KOPT-K1 (cell line): ENCODE data around the gene C17orf113.
"Not testable (repeated sequence)": the region's sequence is repeated elsewhere in the genome, so short reads cannot be mapped to it uniquely, and the experiment has no call there.

ENCODE experiments used
- H3K27ac ChIP-seq: fragments of 200-600 bp; sonication (generic); 2 replicates; pipeline ENCODE4 v1.5.1; 2016; ENCODE audit warnings: antibody characterized with exemption, mild to moderate bottlenecking, low read depth, low read length; ENCODE audit not compliant: poor library complexity, severe bottlenecking
- H3K36me3 ChIP-seq: fragments of 200-600 bp; sonication (generic); 2 replicates; pipeline ENCODE4 v1.5.1; 2017; ENCODE audit warnings: antibody characterized with exemption, mild to moderate bottlenecking, low read length, moderate library complexity; ENCODE audit not compliant: insufficient read depth
- H3K9me3 ChIP-seq: fragments of 200-600 bp; sonication (generic); 2 replicates; pipeline ENCODE4 v1.5.1; 2017; ENCODE audit warnings: antibody characterized with exemption, low read length, mild to moderate bottlenecking; ENCODE audit not compliant: insufficient read depth, poor library complexity, severe bottlenecking

C17orf113 gene

DNA sequence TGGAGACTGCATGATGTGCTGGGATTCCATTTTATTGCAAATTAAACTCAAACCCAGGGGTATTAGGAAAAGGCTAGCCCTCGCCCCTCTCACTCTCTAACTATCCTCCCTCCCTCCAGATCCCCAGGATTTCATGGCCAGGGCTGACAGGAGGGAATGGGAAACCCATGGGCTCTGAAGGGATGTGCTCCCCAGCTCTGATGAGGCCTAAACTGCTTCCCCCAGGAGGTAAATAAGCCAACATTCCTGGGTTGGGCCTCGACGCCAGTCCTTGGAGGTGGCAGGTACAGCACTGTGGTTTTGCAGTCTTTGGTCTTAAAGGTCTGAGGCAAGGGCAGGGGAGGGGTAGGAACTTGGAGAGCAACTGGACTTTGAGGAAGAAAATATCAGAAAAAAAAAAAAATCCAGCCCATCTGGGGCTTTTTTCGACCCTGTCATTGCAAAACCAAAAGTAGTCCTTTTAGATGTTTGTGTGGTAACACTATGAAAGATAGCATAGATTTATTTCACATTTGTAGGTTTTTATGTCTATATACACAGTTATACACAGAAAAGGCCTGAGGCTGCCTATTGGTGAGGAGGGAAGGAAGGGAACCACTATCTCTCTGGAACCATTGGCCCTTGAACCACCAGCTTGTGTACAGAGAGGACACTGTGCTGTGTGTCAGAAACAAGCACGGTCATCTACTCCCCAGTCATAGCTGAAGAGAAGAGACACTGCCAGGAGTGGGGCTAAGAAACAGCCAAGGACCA is 12.0 kb downstream of the C17orf113 start:
- H3K36me3 ChIP-seq: no peaks in the 10 kb centered on the region
- no peak overlapping the region for H3K27ac ChIP-seq
- H3K9me3 ChIP-seq: no peaks in the 10 kb centered on the region

DNA sequence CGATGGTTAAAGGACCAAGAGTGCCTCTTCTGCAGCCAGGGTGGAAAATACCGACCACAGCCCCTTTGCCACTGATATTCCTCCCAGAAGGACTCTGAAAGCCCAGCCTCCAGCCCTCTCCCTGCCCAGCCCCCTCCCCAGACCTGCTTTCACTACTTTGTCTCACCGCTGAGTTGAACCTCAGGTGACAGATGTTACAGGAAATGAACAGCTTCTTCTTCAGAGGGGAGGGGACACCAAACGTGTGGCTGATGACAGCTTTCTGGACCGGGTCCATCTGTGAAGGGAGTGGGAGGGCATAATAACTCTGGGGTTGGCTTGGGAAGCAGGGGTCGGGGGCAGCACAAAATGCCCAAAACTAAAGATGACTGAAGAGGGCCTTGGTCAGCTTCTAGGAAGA is 16.3 kb downstream of the C17orf113 start:
- no peaks in the 10 kb centered on the region for H3K9me3 ChIP-seq
- H3K36me3 ChIP-seq: no peaks in the 10 kb centered on the region
- H3K27ac ChIP-seq: peak overlapping the region; percentile 2

DNA sequence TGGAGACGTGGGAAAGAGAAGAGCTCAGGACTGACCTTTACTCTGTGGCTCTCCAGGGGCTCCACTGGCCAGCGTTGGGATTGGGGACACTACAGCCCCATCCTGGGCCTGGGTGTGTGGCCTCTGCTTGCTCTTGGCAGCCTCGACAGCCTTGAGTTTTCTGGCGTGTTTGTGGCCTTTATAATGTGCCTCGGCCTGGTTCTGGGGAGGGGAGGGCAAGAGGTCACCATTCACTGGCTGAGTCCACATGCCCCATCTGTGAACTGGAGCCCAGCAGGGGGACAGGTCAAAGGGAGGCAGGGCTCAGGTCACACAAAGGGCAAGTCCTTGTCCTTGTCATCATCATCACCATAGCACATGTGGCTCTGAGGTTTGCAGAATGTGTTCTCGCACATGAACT is 18.8 kb downstream of the C17orf113 start:
- Histone ChIP-seq H3K27ac (no peak overlapping the region), H3K9me3 (no peaks in the 10 kb centered on the region), H3K36me3 (no peaks in the 10 kb centered on the region)

DNA sequence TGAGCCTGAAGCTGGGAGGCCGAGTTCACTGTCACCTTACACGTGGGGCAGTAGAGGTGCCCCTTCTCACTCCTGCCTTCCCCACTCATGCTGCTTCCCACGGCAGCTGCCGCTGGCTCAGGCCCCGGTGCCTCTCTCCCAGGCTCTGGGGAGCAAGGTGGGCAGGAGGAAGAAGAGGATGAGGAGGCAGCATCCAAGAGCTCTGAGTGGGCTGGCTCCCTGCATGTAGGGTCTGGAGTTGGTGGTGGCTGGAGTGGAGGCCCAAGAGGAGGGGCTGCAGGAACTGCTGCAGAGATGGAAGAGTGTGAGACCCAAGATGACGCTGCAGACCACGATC is 21.6 kb downstream of the C17orf113 start:
- Histone ChIP-seq H3K9me3 (no peaks in the 10 kb centered on the region), H3K36me3 (peaks cover 16% of the 10 kb centered on the region), H3K27ac (no peak overlapping the region)

DNA sequence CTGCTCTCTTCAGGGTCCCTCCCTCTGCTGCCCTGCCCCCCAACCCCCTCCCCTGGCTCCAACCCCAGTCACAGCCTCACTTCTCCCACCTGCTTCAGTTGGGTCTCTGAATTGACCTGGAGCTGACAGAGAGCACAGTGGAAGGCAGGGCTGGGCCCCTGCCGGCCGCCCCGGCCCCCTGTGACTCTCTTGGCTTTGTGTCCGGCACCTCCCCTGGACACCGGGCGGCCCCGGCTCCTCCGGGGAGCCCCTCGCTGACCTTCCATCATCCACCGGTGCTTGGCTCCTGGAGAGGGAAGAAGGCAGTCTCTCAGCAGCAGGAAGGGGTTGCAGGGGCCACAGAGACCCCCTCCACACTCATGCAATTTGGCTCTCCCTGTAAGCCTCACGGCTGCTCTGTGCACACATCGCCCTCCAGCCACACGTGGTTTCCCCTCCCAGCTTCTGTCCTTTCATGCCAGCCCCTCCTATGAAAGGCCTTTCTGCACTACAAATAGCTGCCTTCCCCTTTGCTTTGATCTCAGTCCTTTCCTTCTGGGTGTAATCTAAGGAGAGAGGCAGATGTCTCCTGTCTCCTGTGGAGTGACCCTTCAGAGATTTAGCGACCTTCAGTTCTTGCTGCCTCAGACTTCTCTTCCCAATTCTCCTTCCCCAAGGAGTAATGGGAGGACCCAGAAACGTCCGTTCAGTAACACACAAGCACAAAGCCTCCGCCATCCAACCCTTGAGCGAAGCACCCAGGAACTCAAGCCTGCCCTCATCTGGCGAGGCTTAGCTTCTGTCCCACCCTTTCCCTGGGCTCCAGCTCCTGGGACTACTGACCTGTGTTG is 22.2 kb downstream of the C17orf113 start:
- peak overlapping the region; percentile 2 for H3K27ac ChIP-seq
- H3K9me3 ChIP-seq: no peaks in the 10 kb centered on the region
- peaks cover 22% of the 10 kb centered on the region for H3K36me3 ChIP-seq

DNA sequence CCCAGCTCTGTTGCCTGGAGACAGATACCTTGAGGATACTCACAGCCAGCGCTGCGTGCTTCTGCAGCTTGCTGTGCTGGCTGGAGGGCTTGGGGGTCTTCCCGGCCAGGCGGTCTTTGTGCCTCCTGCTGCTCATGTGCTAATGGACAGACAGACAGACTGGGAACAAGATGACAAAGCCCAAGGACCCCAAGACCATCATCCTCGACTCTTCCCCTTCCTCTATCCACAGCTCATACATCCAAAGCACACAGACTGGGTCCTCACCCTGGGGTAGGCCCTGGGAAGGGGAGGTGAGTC is 22.9 kb downstream of the C17orf113 start:
- H3K36me3 ChIP-seq: peaks cover 28% of the 10 kb centered on the region
- no peaks in the 10 kb centered on the region for H3K9me3 ChIP-seq
- H3K27ac ChIP-seq: peak overlapping the region; percentile 2

DNA sequence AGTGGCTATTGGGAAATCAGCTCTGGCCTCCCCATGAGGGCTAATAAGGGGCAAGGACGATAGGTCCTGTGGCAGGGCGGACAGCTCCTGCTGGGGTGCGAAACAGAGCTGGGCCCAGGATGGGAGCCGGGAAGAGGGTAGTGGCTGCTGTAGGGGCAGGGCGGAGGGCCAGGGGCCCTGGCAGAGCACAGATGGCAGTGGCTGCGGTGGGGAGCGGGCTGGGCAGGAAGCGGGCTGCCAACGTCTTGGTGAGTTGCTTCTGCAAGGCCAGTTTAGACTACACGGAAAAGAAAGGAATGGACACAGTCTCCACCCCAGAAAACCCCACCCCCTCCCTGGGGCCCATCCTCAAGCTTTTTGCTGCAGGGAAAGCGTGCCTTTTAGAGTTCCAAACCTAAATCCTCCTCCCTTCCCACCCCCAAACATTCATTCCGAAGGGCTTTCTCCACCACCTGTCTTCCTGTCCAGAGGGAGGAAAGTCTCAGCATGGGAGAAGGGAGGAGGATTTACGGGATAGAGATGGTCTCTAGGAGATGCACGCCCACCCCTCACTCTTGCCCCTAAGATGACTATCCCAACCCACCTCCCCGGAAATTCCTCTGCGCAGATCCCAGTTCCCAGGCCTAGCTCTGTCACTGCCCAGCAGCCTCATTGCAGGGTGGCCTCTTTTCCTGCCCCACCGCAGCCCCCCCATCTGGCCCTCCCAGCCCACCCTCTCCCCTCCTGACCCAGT is 23.4 kb downstream of the C17orf113 start:
- Histone ChIP-seq H3K9me3 (no peaks in the 10 kb centered on the region), H3K27ac (no peak overlapping the region), H3K36me3 (peaks cover 34% of the 10 kb centered on the region)

DNA sequence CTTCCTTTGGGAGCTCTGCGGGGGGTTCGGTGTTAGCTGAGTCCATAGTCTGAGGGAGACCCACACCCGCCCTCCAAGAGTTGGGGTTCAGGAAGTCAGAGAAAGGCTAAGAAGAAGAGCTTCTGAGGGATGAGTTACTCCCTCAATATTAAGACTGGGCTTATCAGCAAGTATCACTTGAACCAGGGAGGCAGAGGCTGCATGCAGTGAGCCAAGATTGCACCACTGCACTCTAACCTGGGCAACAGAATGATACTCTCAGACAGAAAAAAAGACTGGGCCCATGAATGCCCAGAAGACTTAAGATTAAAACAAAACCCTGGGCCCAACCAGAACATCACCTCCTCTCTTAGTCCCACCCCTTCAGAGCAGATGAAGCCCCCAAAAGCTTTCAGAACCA is 24.5 kb downstream of the C17orf113 start:
- Histone ChIP-seq H3K9me3 (no peaks in the 10 kb centered on the region), H3K36me3 (peaks cover 39% of the 10 kb centered on the region), H3K27ac (no peak overlapping the region)

DNA sequence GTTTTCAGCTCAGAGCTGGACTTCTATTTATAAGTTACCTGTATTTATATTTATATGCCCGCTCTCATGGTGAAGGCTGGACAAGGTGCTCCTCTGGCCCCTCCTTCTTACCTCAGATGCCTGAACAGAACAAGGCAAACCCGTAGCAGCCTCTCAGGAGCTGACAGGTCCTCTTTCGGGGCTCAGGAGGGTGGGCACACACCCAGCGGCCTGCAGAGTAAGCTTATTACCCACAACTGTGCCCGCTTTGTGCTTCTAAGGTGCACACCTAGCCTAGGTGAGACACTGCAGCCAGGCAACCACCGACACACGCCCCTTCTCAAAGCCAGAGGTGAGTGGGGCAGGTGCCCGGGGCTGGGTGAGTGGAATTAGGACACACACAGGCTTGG is 25.2 kb downstream of the C17orf113 start:
- H3K9me3 ChIP-seq: no peaks in the 10 kb centered on the region
- H3K36me3 ChIP-seq: peaks cover 39% of the 10 kb centered on the region
- H3K27ac ChIP-seq: no peak overlapping the region

DNA sequence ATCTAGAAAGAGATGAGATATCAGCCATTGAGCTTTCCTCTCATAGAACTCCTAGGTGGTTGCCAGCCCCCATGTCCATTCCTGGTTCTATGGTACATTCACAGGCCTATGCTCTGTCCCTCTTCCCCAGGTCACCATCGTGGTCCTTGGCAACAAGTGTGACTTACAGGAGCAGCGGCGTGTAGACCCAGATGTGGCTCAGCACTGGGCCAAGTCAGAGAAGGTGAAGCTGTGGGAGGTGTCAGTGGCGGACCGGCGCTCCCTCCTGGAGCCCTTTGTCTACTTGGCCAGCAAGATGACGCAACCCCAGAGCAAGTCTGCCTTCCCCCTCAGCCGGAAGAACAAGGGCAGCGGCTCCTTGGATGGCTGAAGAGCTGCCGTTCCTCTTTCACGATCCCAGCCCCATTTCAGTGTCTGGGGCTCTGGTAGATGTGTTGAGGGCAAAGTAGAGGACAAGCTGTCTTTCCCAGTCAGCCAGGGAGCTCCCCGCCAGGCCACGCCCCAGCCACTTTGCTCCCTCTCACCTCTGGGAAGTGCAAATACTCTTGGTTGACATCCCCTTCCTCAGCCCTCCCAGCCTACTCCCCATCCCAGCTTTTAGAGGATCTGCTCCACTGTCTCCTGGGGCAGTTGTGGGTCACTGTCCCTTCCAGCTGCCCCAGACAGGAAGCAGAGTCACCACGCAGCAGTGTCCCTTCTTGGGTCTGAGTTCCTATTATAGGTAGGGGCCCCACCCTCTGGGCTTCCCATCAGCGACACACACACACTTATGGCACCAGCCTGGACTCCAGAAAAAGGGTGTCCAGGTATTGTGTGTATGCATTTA is 26.7 kb downstream of the C17orf113 start:
- no peaks in the 10 kb centered on the region for H3K9me3 ChIP-seq
- H3K27ac ChIP-seq: no peak overlapping the region
- peaks cover 39% of the 10 kb centered on the region for H3K36me3 ChIP-seq

DNA sequence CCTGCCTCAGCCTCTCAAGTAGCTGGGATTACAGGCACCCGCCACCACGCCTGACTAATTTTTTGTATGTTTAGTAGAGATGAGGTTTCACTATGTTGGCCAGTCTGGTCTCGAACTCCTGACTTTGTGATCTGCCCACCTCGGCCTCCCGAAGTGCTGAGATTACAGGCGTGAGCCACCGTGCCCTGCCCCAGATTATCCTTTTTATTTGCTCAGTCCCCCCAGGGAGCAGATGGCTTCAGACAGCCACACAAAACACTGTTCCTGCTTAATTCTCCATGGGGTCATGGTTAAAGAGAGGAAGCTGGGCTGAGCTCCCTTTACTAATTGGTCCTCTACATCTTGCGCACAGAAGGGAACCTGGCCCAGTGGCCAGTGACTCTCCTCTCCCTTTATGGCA is 29.6 kb downstream of the C17orf113 start:
- peaks cover 39% of the 10 kb centered on the region for H3K36me3 ChIP-seq
- H3K9me3 ChIP-seq: not testable (repeated sequence)
- peak overlapping the region; percentile 76 for H3K27ac ChIP-seq

DNA sequence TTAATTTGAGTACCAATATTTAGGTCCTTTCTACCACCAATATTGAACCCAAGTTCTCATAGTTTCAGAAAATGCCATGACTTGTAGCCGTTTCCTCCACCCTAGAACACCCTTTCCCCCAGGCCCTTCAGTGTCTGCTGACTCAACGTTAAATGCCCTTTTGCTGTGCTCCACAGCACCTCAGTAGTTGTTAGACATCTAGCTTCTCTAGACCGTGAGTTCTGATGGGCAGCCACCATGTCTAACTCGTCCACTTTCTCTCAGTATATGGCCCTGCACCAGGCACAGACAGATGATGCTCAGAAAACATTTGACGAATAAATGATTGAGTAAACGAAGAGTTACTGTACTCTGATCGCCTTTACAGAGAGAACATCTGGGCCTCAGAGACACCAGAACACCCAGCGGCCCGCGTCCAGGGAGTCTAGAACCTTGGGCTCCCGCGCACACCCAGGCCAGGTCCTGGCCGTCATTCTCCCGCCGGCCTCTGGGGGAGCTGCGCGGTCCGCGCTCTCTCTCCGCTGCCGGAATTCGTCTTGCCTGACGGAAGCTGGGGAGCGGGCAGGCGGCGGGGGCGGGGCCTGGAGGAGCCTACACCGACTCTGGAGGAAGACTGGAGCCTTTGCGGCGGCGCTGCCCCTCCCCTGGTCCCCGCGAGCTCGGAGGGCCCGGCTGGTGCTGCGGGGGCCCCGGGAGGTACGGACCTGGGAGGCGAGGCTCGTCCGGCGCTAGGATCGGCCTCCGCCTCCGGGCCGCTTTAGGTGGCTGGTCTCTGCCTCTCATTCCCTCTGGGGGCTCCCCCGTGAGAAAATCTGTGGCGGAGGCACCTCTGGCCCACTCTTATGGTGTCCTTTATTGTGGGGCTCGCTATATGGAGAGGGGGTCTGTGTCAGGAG is 30.6 kb downstream of the C17orf113 start, which contains the start of gene NKIRAS2:
NKIRAS2 (plus strand) TSS at position 582 of the 896 bp plus-strand sequence. CDS start 1,488 bp downstream, outside the sequence.
- Histone ChIP-seq H3K36me3 (peaks cover 39% of the 10 kb centered on the region), H3K27ac (peak within 1 kb of the TSS; percentile 76), H3K9me3 (no peaks in the 10 kb centered on the region)

DNA sequence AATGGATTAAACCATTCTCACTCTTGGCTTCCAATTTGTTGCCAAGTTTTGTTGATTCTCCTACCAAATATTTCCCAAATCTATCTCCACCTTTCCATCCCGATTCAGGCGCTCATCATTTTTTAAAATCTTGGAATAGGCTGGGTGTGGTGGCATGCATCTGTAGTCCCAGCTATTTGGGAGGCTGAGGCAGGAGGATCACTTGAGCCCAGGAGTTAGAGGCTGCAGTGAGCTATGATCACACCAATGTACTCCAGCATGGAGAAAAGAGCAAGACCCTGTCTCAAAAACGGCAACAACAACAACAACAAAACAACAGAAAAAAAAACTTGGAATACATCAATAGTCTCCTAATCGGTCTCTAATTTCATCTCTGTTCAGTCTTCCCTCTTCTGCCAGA is 31.4 kb downstream of the C17orf113 start:
- H3K9me3 ChIP-seq: no peaks in the 10 kb centered on the region
- no peak overlapping the region for H3K27ac ChIP-seq
- H3K36me3 ChIP-seq: peaks cover 32% of the 10 kb centered on the region

DNA sequence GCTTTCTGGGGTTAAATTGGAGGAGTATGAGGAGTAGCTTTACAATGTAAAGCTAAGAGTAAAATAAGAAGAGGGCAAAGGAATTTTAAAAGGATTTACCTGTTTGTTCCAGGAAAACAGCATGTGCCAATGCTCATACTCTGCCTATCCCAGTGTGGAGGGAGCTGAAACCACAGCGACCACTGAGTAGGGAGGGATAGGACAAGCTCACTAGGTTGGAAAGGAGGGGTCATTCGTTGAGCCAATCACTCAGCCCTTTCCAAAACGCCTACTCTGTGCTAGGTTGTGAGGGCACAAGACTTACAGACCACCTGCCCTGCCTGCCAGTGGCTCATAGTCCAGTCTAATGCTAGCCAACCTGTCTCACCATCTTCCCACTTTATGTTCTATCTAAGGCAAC is 32.1 kb downstream of the C17orf113 start:
- Histone ChIP-seq H3K36me3 (peaks cover 30% of the 10 kb centered on the region), H3K9me3 (no peaks in the 10 kb centered on the region), H3K27ac (peak overlapping the region; percentile 94)
